HG03095 (cell line): ENCODE data around the gene KRTAP9-2.
"Not testable (repeated sequence)": the region's sequence is repeated elsewhere in the genome, so short reads cannot be mapped to it uniquely, and the experiment has no call there.

Source experiments
- ATAC-seq: cut with Tn5 transposase; IDR thresholded peaks from one replicate; pipeline ENCODE4 v1.9.1; 2021; ENCODE audit warnings: moderate library complexity; ENCODE audit not compliant: unreplicated experiment

The KRTAP9-2 gene

DNA sequence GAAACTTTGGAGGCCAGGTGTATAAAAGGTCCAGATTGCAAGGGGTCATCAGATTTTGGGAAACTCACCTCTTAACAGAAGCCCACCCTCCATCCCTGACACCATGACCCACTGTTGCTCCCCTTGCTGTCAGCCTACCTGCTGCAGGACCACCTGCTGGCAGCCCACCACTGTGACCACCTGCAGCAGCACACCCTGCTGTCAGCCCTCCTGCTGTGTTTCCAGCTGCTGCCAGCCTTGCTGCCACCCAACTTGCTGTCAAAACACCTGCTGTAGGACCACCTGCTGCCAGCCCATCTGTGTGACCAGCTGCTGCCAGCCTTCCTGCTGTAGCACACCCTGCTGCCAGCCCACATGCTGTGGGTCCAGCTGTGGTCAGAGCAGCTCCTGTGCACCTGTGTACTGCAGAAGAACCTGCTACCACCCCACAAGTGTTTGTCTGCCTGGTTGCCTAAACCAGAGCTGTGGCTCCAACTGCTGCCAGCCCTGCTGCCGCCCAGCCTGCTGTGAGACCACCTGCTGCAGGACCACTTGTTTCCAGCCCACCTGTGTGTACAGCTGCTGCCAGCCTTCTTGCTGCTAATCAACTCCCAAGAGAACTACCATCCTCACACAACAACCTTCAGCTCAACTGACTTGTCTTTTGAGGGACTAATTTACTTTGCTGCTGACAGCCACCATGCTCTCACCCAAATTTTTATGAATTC is 6.1 kb downstream of the KRTAP9-2 start, which contains the start of gene KRTAP9-3:
TSS of gene KRTAP9-3 (plus strand) at position 51 of the 707 bp plus-strand sequence. CDS start at position 104, 53 bp downstream.
- not testable (repeated sequence) for ATAC-seq

GRCh38 chr17:41237116-41237515 is 10.7 kb downstream of the KRTAP9-2 start:
- not testable (repeated sequence) for ATAC-seq

- not testable (repeated sequence) for ATAC-seq
These were observed 11.5 kb downstream of the KRTAP9-2 start, which contains the start of gene KRTAP9-8 for GRCh38 chr17:41237949-41238437. KRTAP9-8 (plus strand) TSS chr17:41237999; CDS start chr17:41238052, 53 bp downstream.

DNA sequence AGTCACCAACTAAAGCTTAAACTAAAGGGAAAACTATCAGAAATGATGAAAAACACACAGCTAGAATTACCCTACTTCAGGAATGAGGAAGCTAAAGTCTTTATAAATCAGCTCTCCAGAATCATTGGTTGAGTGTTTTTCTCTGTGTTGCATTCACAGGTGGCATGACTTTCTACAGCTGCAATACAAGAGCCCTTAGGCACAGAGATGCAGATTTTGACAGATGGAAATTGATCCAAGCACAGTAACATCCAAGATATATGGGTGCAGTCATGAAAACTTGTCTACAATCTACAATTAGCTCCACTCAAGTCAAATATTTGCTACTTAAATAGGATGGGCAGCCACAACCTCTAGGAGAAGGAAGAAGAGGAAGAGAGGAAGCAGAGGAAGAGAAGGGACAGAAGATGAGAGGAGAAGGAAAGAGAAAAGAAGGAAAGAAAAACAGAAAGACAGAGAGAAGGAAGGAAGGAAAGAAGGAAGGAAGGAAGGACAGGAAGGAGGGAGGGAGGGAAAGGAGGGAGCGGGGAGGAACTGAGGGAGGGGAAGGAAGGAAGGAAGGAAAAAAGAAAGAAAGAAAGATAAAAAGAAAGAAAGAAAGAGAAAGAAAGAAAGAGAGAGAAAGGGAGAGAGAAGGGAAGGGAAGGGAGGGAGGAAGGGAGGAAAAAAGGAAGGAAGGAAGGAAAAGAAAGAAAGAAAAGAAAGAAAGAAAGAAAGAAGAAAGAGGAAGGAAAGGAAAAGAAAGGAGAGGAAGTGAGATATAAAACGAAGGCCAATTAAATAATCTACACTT is 20.7 kb downstream of the KRTAP9-2 start:
- not testable (repeated sequence) for ATAC-seq

DNA sequence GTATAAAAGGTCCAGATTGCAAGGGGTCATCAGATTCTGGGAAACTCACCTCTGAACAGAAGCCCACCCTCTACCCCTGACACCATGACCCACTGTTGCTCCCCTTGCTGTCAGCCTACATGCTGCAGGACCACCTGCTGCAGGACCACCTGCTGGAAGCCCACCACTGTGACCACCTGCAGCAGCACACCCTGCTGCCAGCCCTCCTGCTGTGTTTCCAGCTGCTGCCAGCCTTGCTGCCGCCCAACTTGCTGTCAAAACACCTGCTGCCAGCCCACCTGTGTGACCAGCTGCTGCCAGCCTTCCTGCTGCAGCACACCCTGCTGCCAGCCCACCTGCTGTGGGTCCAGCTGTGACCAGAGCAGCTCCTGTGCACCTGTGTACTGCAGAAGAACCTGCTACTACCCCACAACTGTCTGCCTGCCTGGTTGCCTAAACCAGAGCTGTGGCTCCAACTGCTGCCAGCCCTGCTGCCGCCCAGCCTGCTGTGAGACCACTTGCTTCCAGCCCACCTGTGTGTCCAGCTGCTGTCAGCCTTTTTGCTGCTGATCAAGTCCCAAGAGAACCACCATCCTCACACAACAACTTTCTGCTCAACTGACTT is 23.3 kb downstream of the KRTAP9-2 start, which contains the start of gene KRTAP9-4:
TSS of gene KRTAP9-4 (plus strand) at position 51 of the 604 bp plus-strand sequence. CDS start at position 85, 34 bp downstream.
- not testable (repeated sequence) for ATAC-seq

- ATAC-seq = no peak
These were observed 24.8 kb downstream of the KRTAP9-2 start for GRCh38 chr17:41251261-41251660.

DNA sequence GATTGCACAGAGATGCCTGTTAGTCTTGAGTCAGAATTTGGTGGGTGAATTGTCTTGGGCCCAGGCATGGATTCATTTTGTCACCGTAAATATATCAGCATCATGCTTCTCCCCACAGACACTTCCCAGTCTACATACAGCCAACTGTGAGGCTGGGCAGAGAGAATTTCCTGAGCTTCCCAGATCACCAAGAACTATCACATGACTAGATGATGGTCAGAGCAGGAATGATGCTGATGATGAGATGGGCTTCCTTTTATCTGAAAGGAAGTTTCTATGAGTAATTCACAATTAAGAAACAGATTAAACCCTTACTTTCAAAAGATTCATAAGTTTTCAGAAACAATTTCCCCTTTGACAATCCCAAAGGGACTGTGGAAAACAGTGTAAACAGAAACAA is 28.4 kb downstream of the KRTAP9-2 start:
- no peak for ATAC-seq

GRCh38 chr17:41255381-41256290 is 29.2 kb downstream of the KRTAP9-2 start, which contains the start of gene KRTAP9-9:
KRTAP9-9 (plus strand) TSS chr17:41255384.
- not testable (repeated sequence) for ATAC-seq

DNA sequence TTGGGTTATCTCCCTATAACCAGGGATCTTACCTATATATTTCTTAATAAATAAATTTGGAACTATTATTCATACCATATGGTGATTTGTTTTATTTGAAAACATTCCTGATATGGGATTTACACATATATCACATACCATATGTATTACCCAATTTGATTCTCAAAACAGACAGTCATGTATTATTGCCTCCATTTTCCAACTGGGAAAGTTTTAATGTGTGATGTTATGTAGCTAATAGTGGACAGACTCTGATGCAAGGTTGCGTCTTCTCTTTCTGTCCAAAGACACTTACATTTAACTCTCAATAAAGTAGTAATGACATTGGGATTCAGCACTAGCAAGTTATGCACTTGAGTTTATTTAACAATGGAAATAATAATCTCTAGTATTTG is 29.8 kb downstream of the KRTAP9-2 start:
- ATAC-seq = no peak

DNA sequence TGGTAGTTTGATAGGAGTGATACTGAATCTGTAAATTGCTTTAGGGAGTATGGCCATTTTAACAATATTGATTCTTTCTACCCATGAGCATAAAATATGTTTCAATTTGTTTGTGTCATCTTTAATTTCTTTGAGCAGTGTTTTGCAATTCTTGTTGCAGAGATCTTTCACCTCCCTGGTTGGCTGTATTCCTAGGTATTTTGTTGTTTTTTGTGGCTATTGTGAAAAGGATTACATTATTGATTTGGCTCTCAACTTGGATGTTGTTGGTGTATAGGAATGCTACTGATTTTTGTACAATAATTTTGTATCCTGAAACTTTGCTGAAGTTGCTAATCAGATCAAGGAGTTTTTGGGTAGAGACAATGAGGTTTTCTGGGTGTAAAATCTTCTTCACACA is 32.0 kb downstream of the KRTAP9-2 start:
- no peak for ATAC-seq

GRCh38 chr17:41263212-41263611 is 36.8 kb downstream of the KRTAP9-2 start:
- ATAC-seq = no peak

DNA sequence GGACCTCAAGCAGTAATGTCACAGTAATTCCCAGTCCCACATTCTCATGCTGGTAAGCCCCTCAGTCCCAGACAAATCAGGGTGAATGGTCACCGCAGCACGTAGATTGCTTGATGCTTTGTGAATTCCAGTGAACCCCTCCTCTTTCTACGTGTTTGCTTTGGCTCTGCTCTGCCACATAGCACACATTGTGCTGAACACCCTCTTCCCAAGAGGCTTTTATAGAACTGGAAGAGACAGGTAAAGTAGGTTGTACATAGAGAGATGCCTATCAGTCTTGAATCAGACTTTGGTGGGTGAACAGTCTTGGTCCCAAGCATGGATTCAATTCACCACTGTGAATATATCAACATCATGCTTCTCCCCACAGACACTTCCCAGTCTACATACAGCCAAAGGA is 38.2 kb downstream of the KRTAP9-2 start:
- ATAC-seq = no peak

DNA sequence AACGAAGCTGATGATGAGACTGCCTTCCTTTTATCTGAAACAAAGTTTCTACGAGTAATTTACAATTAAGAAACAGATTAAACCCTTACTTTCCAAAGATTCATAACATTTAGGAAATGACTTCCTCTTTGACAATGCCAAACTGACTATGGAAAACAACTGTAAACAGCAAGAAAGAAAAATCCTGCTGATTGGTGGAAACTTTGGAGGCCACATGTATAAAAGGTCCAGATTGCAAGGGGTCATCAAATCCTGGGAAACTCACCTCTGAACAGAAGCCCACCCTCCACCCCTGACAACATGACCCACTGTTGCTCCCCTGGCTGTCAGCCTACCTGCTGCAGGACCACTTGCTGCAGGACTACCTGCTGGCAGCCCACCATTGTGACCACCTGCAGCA is 38.6 kb downstream of the KRTAP9-2 start, which contains the start of gene KRTAP9-6:
TSS of gene KRTAP9-6 (plus strand) at position 301 of the 400 bp plus-strand sequence. CDS start at position 301, 0 bp downstream.
- no peak for ATAC-seq

- ATAC-seq = no peak
These were observed 41.3 kb downstream of the KRTAP9-2 start for GRCh38 chr17:41267711-41268110.

DNA sequence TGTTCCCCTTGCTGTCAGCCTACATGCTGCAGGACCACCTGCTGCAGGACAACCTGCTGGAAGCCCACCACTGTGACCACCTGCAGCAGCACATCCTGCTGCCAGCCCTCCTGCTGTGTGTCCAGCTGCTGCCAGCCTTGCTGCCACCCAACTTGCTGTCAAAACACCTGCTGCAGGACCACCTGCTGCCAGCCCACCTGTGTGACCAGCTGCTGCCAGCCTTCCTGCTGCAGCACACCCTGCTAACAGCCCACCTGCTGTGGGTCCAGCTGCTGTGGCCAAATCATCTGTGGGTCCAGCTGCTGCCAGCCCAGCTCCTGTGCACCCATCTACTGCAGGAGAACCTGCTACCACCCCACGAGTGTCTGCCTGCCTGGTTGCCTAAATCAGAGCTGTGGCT is 44.9 kb downstream of the KRTAP9-2 start:
- not testable (repeated sequence) for ATAC-seq

DNA sequence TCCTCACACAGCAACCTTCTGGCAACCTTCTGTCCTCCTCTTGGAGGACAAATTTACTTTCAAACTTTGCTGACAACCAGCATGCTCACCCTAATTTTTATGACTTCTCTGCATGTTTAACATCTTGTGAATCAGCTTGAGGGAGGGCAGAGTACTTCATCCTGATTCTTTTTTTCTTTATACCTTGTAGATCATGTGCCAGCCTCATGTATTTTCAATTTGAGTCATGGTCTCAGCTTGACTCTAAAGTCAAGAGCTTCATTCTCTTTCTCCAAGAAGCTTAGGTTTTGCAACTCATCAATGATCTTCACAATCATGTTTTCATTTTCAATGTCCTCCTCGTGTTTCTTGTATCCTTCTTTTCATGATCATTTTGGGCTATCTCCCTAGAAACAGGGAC is 45.4 kb downstream of the KRTAP9-2 start:
- ATAC-seq = no peak

- not testable (repeated sequence) for ATAC-seq
These were observed 49.3 kb downstream of the KRTAP9-2 start, which contains the start of gene KRTAP9-7 for GRCh38 chr17:41275648-41276190. KRTAP9-7 (plus strand) TSS chr17:41275698; CDS start chr17:41275698, 0 bp downstream.
